ENCODE measurements around the gene TRIM65. TPM values are rescaled to one million over a fixed set of nuclear protein-coding genes. Genes with fewer than 3 reads are reported as not detected.

Gene TRIM65
- total RNA-seq, 1 donor from 2014 or later, result 21.9 TPM

DNA sequence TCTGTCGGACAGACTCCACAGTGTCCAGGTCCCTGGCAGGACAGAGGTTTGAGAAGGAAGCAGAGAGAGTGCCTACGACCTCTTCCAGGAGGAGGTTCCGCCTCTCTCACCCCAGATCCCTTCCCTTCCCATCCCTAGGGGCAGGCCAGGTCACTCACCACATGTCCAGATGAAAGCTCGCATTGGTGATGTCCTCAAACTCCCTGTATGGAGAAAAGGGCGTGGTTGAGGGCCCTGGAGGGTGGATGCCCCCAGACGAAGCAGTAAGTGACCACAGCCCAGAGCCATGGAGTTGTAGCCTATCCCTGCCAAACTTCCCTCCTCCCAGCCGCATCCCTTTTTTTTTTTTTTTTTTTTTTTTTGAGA is 56.0 kb downstream of the TRIM65 start:
- Mint-ChIP-seq H3K36me3 (peaks cover 3% of the 10 kb centered on the region), H3K4me1 (peaks cover 15% of the 10 kb centered on the region), H3K9me3 (no peaks in the 10 kb centered on the region), H3K27ac (no peak overlapping the region), H3K4me3 (no peak overlapping the region), H3K27me3 (ENCODE audit: low read depth) (no peaks in the 10 kb centered on the region)
- TF ChIP-seq, protein P1, sequence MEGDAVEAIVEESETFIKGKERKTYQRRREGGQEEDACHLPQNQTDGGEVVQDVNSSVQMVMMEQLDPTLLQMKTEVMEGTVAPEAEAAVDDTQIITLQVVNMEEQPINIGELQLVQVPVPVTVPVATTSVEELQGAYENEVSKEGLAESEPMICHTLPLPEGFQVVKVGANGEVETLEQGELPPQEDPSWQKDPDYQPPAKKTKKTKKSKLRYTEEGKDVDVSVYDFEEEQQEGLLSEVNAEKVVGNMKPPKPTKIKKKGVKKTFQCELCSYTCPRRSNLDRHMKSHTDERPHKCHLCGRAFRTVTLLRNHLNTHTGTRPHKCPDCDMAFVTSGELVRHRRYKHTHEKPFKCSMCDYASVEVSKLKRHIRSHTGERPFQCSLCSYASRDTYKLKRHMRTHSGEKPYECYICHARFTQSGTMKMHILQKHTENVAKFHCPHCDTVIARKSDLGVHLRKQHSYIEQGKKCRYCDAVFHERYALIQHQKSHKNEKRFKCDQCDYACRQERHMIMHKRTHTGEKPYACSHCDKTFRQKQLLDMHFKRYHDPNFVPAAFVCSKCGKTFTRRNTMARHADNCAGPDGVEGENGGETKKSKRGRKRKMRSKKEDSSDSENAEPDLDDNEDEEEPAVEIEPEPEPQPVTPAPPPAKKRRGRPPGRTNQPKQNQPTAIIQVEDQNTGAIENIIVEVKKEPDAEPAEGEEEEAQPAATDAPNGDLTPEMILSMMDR (IDR thresholded peaks at IDR 0.05; ENCODE audit: unreplicated experiment), result no peak
- DNase-seq (ENCODE audit: low spot score in 2 of 2, unreplicated experiment in 2 of 2), result no peak

- no peak for DNase-seq (ENCODE audit: low spot score in 2 of 2, unreplicated experiment in 2 of 2)
- Mint-ChIP-seq H3K36me3 (no peaks in the 10 kb centered on the region), H3K27me3 (ENCODE audit: low read depth) (no peaks in the 10 kb centered on the region), H3K9me3 (no peaks in the 10 kb centered on the region), H3K4me3 (no peak overlapping the region), H3K27ac (no peak overlapping the region), H3K4me1 (peaks cover 10% of the 10 kb centered on the region)
- TF ChIP-seq, protein P1 (IDR thresholded peaks at IDR 0.05; ENCODE audit: unreplicated experiment), result no peak
Observed at GRCh38 chr17:75839942-75840798, 56.6 kb downstream of the TRIM65 start.

Other genes with a start within 250 kb of the TRIM65 start
- gene RECQL5, start 229.8 kb downstream of the TRIM65 start, total RNA-seq, result 56.9 to 63.3 TPM (median 62.6 TPM) in 3 replicates
- 96.0 to 109 TPM (median 106 TPM) in 3 replicates for gene SAP30BP, start 229.6 kb downstream of the TRIM65 start, total RNA-seq
- 112 to 117 TPM (median 116 TPM) in 3 replicates for gene ITGB4, start 175.5 kb downstream of the TRIM65 start, total RNA-seq
- 28.0 to 32.1 TPM (median 30.4 TPM) in 3 replicates for gene GALK1, start 131.8 kb downstream of the TRIM65 start, total RNA-seq
- 63.4 to 66.4 TPM (median 65.4 TPM) in 3 replicates for gene UNK, start 112.1 kb downstream of the TRIM65 start, total RNA-seq
- gene UNC13D, start 52.5 kb downstream of the TRIM65 start, total RNA-seq, result 6.0 to 7.7 TPM (median 6.8 TPM) in 3 replicates
- 42.3 to 46.0 TPM (median 45.8 TPM) in 3 replicates for gene WBP2, start 41.6 kb downstream of the TRIM65 start, total RNA-seq
- 2.8 to 3.1 TPM (median 2.9 TPM) in 3 replicates for gene TRIM47, start 18.4 kb downstream of the TRIM65 start, total RNA-seq
- gene MRPL38, start 7.9 kb upstream of the TRIM65 start, total RNA-seq, result 77.8 to 91.1 TPM (median 82.2 TPM) in 3 replicates
- gene FBF1, start 44.1 kb upstream of the TRIM65 start, total RNA-seq, result 22.4 to 24.6 TPM (median 23.4 TPM) in 3 replicates
- 52.2 to 57.5 TPM (median 54.3 TPM) in 3 replicates for gene ACOX1, start 82.2 kb upstream of the TRIM65 start, total RNA-seq
- gene TEN1, start 82.3 kb upstream of the TRIM65 start, total RNA-seq, result 35.5 to 39.4 TPM (median 37.5 TPM) in 3 replicates
- 34.7 to 36.5 TPM (median 34.9 TPM) in 3 replicates for gene CDK3, start 103.9 kb upstream of the TRIM65 start, total RNA-seq
- gene EVPL, start 130.4 kb upstream of the TRIM65 start, total RNA-seq, result 0.16 to 0.47 TPM (median 0.25 TPM) in 3 replicates
- 74.9 to 80.5 TPM (median 80.1 TPM) in 3 replicates for gene SRP68, start 175.6 kb upstream of the TRIM65 start, total RNA-seq
- gene GALR2, start 177.8 kb upstream of the TRIM65 start, total RNA-seq, result not detected in 3 replicates
- 0.18 TPM in 1 of 3 replicates, not detected in the others for gene ZACN, start 182.2 kb upstream of the TRIM65 start, total RNA-seq
- gene EXOC7, start 206.8 kb upstream of the TRIM65 start, total RNA-seq, result 254 to 261 TPM (median 258 TPM) in 3 replicates
- 2.0 to 2.1 TPM (median 2.1 TPM) in 3 replicates for gene FOXJ1, start 244.3 kb upstream of the TRIM65 start, total RNA-seq